ENCODE measurements around the gene YAE1. TPM values are rescaled to one million over a fixed set of nuclear protein-coding genes. Genes with fewer than 3 reads are reported as not detected.

YAE1 gene
- total and polyA plus RNA-seq, 2 experiments from 2014 or later = 30.5 to 107 TPM

DNA sequence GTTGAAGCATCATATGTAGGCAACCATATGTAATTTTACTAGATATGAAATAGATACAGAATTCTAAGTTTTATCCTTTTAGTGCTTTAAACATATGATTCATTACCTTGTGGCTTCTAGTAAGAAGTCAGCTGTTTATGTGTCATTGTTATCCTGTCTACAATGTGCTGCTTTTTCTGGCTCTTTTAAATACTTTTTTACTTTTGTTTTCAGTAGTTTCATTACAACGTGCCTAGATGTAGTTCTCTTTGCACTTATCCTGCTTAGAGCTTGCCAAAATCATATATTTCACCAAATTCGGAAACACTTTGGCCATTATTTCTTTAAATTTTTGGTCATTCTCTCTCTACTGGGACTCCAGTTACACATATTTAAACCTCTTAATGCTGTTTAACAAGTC is 26.4 kb downstream of the YAE1 start:
- H2AFZ ChIP-seq = no peak overlapping the region
- no peak overlapping the region for H3K4me2 ChIP-seq
- H3K9me3 Mint-ChIP-seq = no peaks in the 10 kb centered on the region; the same call in 2 of the 3 replicates
- ATAC-seq (no peak), DNase-seq (ENCODE audit: low spot score) (no peak)
- no peak overlapping the region for H3K4me3 Mint-ChIP-seq
- no peak overlapping the region for H3K4me3 ChIP-seq
- no peaks in the 10 kb centered on the region for H3K36me3 ChIP-seq (ENCODE audit: insufficient read depth)
- H3K4me1 Mint-ChIP-seq = peaks cover 5% of the 10 kb centered on the region
- H3K36me3 Mint-ChIP-seq (ENCODE audit: low read depth) = no peaks in the 10 kb centered on the region
- H4K20me1 ChIP-seq (replicated peaks; ENCODE audit: insufficient read depth) = no peaks in the 10 kb centered on the region
- no peaks in the 10 kb centered on the region for H3K27me3 ChIP-seq (ENCODE audit: insufficient read depth)
- H3K79me2 ChIP-seq (replicated peaks; ENCODE audit: insufficient read depth) = no peaks in the 10 kb centered on the region
- peaks cover 3% of the 10 kb centered on the region for H3K27me3 Mint-ChIP-seq (ENCODE audit: insufficient read depth, low read depth, poor library complexity)
- H3K27ac ChIP-seq (ENCODE audit: low read depth) = no peak overlapping the region
- no peak for TF ChIP-seq POLR2AphosphoS5 (IDR thresholded peaks at IDR 0.05; ENCODE audit: low read depth)
- H3K27ac Mint-ChIP-seq = no peak overlapping the region
- no peaks in the 10 kb centered on the region for H3K9me2 ChIP-seq (ENCODE audit: insufficient read depth)
- H3K4me1 ChIP-seq (ENCODE audit: insufficient read depth) = peaks cover 5% of the 10 kb centered on the region
- no peaks in the 10 kb centered on the region for H3F3A ChIP-seq (replicated peaks; ENCODE audit: low read depth)

DNA sequence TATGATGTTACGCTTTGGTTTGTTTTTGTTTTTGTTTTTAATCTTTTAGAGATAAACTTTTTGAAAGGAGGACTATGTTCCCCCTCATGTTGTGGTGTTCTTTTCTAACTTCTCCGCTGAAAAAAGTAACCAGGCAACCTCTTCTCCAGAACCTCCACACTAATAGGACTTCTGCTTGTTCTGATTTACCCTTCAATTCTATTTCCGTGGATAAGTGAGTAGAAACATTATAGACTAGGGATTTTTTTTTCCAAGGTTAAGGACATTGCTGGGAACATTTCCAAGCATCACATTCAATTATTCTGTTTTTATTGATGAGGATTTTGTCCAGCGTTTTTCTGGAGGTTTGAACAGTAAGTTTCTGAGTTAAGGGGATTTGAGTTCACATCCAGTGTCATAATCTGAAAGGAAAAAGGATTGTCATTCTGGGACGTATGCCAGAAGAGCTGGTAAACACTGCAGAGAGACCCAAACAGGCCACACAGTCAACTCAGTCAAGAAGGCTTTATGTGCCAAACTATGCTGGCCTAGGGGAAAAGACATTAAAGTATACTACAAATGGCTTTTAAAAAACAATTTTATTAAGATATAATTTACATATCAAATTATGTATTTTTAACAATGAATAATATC is 28.9 kb downstream of the YAE1 start:
- Histone ChIP-seq H3F3A (replicated peaks; ENCODE audit: low read depth) (no peaks in the 10 kb centered on the region), H3K4me3 (no peak overlapping the region), H3K9me2 (ENCODE audit: insufficient read depth) (no peaks in the 10 kb centered on the region), H2AFZ (no peak overlapping the region), H3K27ac (ENCODE audit: low read depth) (no peak overlapping the region), H3K27me3 (ENCODE audit: insufficient read depth) (no peaks in the 10 kb centered on the region), H3K36me3 (ENCODE audit: insufficient read depth) (no peaks in the 10 kb centered on the region), H4K20me1 (replicated peaks; ENCODE audit: insufficient read depth) (no peaks in the 10 kb centered on the region), H3K4me2 (no peak overlapping the region), H3K4me1 (ENCODE audit: insufficient read depth) (peaks cover 2% of the 10 kb centered on the region), H3K79me2 (replicated peaks; ENCODE audit: insufficient read depth) (no peaks in the 10 kb centered on the region)
- DNase-seq (ENCODE audit: low spot score) (no peak), ATAC-seq (no peak)
- Mint-ChIP-seq H3K9me3 (no peaks in the 10 kb centered on the region; the same call in 2 of the 3 replicates), H3K4me3 (no peak overlapping the region), H3K4me1 (no peaks in the 10 kb centered on the region; the same call in 1 of the 3 replicates), H3K27ac (no peak overlapping the region), H3K36me3 (ENCODE audit: low read depth) (no peaks in the 10 kb centered on the region), H3K27me3 (ENCODE audit: insufficient read depth, low read depth, poor library complexity) (no peaks in the 10 kb centered on the region)
- TF ChIP-seq, protein P1, sequence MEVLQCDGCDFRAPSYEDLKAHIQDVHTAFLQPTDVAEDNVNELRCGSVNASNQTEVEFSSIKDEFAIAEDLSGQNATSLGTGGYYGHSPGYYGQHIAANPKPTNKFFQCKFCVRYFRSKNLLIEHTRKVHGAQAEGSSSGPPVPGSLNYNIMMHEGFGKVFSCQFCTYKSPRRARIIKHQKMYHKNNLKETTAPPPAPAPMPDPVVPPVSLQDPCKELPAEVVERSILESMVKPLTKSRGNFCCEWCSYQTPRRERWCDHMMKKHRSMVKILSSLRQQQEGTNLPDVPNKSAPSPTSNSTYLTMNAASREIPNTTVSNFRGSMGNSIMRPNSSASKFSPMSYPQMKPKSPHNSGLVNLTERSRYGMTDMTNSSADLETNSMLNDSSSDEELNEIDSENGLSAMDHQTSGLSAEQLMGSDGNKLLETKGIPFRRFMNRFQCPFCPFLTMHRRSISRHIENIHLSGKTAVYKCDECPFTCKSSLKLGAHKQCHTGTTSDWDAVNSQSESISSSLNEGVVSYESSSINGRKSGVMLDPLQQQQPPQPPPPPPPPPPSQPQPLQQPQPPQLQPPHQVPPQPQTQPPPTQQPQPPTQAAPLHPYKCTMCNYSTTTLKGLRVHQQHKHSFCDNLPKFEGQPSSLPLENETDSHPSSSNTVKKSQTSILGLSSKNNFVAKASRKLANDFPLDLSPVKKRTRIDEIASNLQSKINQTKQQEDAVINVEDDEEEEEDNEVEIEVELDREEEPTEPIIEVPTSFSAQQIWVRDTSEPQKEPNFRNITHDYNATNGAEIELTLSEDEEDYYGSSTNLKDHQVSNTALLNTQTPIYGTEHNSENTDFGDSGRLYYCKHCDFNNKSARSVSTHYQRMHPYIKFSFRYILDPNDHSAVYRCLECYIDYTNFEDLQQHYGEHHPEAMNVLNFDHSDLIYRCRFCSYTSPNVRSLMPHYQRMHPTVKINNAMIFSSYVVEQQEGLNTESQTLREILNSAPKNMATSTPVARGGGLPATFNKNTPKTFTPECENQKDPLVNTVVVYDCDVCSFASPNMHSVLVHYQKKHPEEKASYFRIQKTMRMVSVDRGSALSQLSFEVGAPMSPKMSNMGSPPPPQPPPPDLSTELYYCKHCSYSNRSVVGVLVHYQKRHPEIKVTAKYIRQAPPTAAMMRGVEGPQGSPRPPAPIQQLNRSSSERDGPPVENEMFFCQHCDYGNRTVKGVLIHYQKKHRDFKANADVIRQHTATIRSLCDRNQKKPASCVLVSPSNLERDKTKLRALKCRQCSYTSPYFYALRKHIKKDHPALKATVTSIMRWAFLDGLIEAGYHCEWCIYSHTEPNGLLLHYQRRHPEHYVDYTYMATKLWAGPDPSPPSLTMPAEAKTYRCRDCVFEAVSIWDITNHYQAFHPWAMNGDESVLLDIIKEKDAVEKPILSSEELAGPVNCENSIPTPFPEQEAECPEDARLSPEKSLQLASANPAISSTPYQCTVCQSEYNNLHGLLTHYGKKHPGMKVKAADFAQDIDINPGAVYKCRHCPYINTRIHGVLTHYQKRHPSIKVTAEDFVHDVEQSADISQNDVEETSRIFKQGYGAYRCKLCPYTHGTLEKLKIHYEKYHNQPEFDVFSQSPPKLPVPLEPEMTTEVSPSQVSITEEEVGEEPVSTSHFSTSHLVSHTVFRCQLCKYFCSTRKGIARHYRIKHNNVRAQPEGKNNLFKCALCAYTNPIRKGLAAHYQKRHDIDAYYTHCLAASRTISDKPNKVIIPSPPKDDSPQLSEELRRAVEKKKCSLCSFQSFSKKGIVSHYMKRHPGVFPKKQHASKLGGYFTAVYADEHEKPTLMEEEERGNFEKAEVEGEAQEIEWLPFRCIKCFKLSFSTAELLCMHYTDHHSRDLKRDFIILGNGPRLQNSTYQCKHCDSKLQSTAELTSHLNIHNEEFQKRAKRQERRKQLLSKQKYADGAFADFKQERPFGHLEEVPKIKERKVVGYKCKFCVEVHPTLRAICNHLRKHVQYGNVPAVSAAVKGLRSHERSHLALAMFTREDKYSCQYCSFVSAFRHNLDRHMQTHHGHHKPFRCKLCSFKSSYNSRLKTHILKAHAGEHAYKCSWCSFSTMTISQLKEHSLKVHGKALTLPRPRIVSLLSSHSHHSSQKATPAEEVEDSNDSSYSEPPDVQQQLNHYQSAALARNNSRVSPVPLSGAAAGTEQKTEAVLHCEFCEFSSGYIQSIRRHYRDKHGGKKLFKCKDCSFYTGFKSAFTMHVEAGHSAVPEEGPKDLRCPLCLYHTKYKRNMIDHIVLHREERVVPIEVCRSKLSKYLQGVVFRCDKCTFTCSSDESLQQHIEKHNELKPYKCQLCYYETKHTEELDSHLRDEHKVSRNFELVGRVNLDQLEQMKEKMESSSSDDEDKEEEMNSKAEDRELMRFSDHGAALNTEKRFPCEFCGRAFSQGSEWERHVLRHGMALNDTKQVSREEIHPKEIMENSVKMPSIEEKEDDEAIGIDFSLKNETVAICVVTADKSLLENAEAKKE (CRISPR knock-in tag; IDR thresholded peaks at IDR 0.05) = no peak
- TF ChIP-seq, protein P2, sequence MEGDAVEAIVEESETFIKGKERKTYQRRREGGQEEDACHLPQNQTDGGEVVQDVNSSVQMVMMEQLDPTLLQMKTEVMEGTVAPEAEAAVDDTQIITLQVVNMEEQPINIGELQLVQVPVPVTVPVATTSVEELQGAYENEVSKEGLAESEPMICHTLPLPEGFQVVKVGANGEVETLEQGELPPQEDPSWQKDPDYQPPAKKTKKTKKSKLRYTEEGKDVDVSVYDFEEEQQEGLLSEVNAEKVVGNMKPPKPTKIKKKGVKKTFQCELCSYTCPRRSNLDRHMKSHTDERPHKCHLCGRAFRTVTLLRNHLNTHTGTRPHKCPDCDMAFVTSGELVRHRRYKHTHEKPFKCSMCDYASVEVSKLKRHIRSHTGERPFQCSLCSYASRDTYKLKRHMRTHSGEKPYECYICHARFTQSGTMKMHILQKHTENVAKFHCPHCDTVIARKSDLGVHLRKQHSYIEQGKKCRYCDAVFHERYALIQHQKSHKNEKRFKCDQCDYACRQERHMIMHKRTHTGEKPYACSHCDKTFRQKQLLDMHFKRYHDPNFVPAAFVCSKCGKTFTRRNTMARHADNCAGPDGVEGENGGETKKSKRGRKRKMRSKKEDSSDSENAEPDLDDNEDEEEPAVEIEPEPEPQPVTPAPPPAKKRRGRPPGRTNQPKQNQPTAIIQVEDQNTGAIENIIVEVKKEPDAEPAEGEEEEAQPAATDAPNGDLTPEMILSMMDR (conservative IDR thresholded peaks at IDR 0.05; ENCODE audit: low read depth in 2 of 2) = no peak
- TF ChIP-seq JUNB (IDR thresholded peaks at IDR 0.05; ENCODE audit: unreplicated experiment) (no peak), EZH2phosphoT487 (IDR thresholded peaks at IDR 0.05; ENCODE audit: unreplicated experiment) (no peak), POLR2AphosphoS5 (IDR thresholded peaks at IDR 0.05; ENCODE audit: low read depth) (no peak), EZH2 (IDR thresholded peaks at IDR 0.05; ENCODE audit: low read depth, unreplicated experiment) (no peak), ZNF331 (CRISPR knock-in tag; IDR thresholded peaks at IDR 0.05; ENCODE audit: low read depth) (no peak), STAT1 (IDR thresholded peaks at IDR 0.05; ENCODE audit: unreplicated experiment) (no peak)
- TF ChIP-seq, protein P3, sequence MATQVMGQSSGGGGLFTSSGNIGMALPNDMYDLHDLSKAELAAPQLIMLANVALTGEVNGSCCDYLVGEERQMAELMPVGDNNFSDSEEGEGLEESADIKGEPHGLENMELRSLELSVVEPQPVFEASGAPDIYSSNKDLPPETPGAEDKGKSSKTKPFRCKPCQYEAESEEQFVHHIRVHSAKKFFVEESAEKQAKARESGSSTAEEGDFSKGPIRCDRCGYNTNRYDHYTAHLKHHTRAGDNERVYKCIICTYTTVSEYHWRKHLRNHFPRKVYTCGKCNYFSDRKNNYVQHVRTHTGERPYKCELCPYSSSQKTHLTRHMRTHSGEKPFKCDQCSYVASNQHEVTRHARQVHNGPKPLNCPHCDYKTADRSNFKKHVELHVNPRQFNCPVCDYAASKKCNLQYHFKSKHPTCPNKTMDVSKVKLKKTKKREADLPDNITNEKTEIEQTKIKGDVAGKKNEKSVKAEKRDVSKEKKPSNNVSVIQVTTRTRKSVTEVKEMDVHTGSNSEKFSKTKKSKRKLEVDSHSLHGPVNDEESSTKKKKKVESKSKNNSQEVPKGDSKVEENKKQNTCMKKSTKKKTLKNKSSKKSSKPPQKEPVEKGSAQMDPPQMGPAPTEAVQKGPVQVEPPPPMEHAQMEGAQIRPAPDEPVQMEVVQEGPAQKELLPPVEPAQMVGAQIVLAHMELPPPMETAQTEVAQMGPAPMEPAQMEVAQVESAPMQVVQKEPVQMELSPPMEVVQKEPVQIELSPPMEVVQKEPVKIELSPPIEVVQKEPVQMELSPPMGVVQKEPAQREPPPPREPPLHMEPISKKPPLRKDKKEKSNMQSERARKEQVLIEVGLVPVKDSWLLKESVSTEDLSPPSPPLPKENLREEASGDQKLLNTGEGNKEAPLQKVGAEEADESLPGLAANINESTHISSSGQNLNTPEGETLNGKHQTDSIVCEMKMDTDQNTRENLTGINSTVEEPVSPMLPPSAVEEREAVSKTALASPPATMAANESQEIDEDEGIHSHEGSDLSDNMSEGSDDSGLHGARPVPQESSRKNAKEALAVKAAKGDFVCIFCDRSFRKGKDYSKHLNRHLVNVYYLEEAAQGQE (IDR thresholded peaks at IDR 0.05; ENCODE audit: unreplicated experiment) = no peak

All from GM23338 (cell line).